Frontal cortex (tissue), 4 donors: ENCODE data around the gene TRIO. TPM values are rescaled to one million over a fixed set of nuclear protein-coding genes. Genes with fewer than 3 reads are reported as not detected.
"Not testable (repeated sequence)": the region's sequence is repeated elsewhere in the genome, so short reads cannot be mapped to it uniquely, and the experiment has no call there.

Source experiments
- DNase-seq, 2 donors: peaks; one replicate each; pipeline ENCODE4 v3.0.0; 2012; ENCODE audit warnings: low spot score in 2 of 2
- FAIRE-seq: peaks from 2 replicates; lab custom pipeline; 2012; peaks lifted over from hg19 to GRCh38; lab: Jason Lieb, UNC
- total RNA-seq: library from RNA; depleted of rRNA; stranded (reverse); fragments of >200 nt; gene quantifications from one replicate; pipeline ENCODE4 v1.2.3, GENCODE V29; 2014
- donor health status: control.
- donor health status: control.
- donor health status: control.

Gene TRIO
- total RNA-seq, 1 donor from 2014 or later: 310 TPM

DNA sequence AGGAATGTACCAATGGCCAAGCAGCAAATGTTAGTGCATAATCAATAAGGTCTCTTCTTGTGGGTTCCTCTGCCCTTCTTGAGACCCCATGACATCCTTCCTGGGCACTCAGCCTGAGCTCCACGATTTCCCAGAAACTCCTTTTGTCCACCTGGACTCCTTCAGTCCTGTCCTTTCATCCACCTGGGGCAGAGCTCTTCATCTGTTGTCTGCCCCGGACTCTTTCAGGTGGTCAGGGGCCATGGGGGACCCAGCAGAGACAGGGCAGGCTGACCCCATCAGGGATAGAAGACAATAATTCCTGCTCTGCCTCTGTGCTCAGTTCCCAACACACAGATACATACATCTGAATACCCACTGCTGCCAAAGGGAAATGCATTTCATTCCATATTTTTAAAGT is 379.6 kb downstream of the TRIO start:
- no peak for DNase-seq
- FAIRE-seq: no peak

DNA sequence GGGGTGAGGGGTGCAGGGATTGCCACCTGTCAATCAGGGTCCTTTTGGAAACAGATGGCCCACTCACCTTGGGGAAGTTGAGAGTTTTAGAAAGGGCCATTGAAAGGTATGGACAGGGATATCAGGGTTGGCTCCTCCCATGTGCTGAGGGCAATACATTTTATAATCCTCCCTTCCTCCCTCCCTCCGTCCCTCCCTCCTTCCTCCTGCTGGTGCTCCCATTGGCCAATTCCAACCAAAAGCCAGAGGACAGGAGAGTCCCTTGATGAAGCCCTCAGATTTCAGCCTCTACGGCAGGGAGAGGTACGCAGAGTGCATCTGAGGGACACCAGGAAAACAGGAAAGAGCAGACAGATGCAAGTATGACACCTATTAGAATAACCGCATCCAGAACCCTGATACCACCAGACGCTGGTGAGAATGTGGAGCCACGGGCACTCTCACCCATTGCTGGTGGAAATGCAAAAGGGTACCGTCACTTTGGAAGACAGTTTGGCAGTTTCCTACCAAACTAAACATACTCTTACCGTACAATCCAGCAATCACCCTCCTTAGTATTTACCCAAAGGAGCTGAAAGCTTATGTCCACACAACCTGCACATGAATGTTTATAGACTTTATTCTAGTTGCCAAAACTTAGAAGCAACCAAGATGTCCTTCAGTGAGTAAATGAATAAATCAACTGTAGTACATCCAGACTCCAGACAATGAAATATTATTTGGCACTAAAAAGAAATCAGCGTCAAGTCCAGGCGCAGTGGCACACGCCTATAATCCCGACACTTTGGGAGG is 380.3 kb downstream of the TRIO start:
- DNase-seq: no peak
- no peak for FAIRE-seq

DNA sequence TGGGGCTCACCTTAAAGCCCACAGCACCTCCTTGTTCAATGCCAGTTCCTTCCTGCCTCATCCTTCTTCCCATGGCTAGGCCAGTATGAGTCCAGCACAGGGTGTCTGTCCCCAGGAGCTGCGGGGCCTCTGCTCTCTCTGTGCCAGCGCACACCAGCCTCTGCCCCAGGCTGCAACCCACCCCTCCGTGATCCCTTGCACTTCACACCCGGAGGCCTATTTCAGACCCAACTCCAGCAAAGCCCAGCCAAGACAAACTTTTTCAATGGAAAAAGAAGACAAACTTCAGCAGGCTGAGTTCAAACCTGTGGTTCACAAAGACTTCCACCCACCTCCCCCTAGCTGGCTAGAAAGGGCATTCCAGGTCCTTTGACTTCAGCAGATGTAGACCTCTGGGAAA is 382.3 kb downstream of the TRIO start:
- FAIRE-seq (no peak), DNase-seq (no peak)

DNA sequence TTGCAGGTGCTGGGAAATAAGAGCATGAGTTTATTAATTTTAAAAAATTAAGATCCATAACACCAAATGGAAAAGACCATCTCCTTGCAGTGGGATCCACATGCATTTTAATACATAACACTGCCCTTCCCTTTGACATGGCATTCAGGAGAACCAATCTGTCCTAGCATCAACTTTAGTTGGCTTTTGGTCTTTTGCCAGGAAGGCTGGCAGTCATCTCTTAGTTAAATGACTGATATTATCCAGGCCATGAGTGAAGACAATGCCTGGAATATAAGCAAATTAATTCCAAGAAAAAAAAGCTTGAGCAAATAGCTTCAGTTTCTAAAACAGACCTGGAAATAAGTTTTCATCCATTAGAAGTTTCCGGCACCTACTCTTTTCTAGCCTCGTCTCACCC is 383.4 kb downstream of the TRIO start:
- DNase-seq (no peak), FAIRE-seq (no peak)

DNA sequence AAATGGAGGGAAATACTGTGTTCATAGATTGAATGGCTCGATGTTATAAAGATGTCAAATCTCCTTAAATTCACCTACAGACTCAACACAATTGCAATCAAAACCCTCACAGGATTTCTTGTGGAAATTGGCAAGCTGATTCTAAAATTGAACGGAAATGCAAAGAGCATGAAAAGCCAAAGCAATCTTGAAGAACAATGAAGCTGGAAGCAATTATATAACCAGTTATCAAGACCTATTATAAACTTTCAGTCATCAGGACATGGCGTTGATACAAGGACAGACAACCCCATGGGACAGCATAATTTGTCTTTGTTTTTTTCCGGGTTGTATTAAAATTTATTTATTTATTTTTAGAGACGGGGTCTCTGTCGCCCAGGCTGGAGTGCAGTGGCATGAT is 385.0 kb downstream of the TRIO start:
- no peak for FAIRE-seq
- DNase-seq: no peak

DNA sequence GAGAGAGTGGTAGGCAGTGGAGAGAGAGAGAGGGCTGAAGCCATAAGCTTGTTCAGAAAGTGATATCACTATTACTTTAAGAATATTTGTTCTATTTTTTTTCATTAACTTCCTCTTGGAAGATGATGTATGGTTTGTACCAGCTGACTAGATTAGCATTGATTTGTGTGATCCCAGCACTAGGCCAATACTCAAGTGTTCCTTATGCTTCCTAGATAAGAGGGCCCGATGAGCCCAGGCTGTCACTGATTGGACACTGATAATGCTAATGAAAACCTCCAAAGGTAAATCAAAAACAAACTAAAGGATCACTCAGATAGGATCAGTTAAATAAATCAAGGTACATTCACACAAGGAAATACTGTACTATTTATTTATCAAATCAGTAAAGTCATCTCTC is 385.8 kb downstream of the TRIO start:
- FAIRE-seq (no peak), DNase-seq (no peak)

DNA sequence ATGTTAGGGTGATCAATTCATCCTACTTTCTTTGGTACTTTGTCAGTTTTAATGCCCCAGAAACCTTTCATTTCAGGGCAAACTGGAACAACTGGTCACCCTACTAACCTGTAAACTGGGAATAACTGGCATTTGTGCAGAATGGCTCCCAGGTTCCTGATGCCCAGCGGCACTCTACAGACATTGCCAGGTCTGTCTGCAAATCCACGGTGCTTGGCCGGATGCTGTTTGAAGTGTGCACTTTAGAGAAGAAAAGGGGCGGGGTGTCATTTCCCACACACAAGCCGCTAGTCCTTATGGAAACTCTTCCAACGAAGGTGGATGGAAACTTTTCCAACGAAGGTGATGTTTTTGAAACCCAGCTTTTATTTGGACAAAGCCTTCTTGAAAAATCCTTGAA is 388.5 kb downstream of the TRIO start:
- DNase-seq: no peak
- no peak for FAIRE-seq

DNA sequence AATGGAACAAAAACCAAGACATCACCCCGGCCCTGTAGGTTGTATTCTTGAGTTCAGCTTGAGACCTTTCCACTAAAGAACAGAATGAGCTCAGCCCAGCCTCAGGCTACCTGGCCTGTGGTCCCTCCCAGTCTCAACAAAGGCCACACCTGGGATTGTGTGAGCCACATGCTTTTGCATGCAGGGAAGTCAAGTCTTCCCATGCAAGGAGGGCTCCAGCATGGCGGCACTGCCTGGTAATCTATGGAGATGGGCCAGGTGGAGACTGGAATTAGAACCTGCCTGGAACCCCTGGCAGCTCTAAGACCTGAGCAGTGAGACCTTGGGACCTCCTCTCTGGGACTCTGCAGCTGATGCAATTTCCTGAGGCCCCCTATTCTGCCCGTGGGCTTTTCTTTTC is 389.0 kb downstream of the TRIO start:
- DNase-seq: no peak
- FAIRE-seq: no peak

DNA sequence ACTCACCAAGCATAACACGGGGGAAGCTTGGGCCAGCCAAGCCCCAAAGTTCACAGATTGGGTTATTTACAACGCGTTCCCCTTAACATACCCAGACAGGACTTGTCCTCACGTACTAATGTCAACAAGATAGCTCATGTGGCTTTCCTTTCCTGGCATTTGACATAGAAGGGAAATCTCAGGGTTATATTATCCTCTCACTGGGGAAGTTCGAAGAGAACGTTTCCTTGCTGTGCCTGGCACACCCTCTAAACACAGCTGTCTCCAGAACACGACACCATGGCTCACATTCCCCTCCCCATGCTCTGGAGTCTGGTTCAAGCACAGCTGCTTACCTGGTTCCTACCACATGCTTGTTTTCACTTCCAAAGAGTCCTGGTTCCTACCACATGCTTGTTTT is 391.6 kb downstream of the TRIO start:
- DNase-seq (no peak), FAIRE-seq (no peak)

DNA sequence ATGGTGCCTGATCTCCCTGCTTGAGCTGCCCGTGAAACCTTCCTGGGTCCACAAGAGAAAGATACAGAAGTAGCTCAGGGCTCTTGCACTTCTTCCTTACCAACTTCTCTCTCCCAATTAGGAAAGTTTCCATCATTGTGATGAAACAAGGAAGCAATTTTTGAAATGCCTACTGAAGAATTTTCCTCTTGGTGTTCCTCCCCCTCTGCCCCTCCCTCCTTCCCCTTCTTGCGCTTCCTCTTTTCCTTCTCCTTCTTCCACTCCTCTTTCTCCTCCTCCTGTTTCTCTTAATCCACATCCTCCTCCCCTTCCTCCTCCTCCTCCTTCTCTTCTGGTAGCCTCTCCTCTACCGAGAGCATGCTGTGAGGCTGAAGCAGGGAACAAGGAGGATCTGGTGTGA is 402.2 kb downstream of the TRIO start:
- DNase-seq: no peak

DNA sequence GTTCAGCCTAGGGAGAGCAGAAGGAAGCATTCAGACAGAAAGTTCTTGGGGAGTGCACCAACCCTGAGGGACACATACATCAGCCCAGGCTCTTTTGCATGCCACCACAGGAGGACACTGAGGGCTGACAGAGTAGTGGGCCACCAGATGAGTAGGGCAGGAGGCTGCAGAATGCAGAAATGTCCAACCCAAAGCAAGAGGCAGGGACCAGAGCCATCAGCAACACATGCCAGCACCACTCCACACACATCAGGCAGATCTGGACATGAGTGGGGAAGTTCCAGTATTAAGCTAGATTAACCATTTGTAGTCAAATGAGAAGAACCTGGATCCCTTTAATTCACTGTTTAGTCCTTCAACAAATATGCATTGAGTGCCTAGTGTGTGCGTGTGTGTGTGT is 402.7 kb downstream of the TRIO start:
- FAIRE-seq (no peak), DNase-seq (no peak)

More for the DNA sequence above, 402.2 kb downstream of the TRIO start:
- no peak for FAIRE-seq

DNA sequence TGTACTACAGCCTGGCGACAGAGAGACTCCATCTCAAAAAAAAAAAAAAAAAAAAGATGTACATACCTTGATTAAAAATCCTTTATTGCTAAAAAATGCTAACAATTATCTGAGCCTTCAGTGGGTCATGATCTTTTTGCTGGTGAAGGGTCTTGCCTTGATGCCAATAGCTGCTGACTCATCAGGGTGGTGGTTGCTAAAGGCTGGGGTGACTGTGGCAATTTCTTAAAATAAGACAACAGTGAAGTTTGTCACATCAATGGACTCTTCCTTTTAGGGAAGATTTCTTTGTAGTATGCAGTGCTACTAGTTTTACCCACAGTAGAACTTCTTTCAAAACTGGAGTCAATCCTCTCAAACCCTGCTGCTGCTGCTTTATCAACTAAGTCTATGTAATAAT is 404.5 kb downstream of the TRIO start:
- FAIRE-seq: no peak
- DNase-seq: no peak

DNA sequence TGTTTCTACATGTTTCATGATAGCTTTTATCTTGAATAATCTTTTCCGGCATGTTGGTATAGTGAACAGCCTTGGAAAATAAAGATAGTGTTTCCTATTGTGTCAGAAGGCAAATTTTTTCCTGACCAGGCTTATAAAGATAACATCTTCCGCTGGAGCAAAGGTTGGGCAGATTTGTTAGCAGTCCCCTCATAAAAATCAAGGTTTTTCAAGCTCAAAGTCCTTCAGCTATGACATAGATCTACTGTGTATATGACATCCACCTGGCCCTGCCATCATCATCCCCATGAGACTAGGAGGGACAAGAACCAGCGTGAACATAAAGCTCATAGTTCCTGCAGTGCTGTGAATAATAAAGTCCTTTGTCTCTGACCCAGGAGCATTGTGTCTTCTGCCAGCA is 408.1 kb downstream of the TRIO start:
- FAIRE-seq: no peak

DNA sequence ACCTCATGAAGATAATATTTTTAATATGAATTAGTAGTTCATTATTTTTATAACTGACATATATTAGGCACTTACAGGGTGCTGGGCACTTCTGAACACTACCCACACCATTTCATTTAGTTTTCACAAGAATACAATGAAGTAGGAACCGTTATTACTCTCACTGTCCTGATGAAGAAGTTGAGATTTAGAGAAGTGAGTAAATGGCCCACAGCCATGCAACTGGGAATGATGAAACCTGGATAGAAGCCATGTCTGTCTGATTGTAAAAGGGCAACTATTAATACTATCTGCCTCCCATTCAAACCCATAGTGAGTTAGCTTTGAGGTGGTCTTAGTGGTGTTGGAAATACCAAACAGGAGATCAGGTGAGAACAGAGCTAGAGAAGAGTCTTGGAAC is 408.9 kb downstream of the TRIO start:
- DNase-seq (no peak), FAIRE-seq (no peak)

More for the DNA sequence above, 408.1 kb downstream of the TRIO start:
- no peak for DNase-seq

DNA sequence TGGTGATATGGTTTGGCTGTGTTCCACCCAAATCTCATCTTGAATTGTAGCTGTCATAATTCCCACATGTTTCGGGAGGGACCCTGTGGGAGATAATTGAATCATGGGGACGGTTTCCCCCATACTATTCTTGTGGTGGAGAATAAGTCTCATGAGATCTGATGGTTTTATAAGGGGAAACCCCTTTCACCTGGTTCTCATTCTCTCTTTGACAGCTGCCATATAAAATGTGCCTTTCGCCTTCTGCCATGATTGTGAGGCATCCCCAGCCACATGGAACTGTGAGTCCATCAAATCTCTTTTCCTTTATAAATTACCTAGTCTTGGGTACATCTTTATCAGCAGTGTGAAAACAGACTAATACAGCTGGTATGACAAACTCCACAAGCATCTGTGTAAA is 411.1 kb downstream of the TRIO start:
- FAIRE-seq, DNase-seq: not testable (repeated sequence)

DNA sequence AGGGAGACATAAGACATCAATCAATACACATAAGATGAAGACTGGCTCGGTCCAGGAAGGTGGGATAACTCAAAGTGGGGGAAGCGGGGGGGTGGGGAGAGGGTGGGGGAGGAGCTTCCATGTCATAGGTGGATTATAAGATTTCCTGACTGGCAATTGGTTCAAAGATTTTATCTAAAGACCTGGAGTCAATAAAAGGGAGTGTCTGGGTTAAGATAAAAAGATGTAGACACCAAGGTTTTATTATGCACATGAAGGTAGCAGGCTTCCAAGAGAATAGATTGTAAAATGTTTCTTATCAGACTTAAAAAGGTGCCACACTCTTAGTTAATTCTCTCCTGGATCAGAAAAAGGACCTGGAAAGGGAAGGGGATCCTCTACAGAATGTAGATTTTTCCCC is 412.9 kb downstream of the TRIO start:
- FAIRE-seq (no peak), DNase-seq (no peak)

DNA sequence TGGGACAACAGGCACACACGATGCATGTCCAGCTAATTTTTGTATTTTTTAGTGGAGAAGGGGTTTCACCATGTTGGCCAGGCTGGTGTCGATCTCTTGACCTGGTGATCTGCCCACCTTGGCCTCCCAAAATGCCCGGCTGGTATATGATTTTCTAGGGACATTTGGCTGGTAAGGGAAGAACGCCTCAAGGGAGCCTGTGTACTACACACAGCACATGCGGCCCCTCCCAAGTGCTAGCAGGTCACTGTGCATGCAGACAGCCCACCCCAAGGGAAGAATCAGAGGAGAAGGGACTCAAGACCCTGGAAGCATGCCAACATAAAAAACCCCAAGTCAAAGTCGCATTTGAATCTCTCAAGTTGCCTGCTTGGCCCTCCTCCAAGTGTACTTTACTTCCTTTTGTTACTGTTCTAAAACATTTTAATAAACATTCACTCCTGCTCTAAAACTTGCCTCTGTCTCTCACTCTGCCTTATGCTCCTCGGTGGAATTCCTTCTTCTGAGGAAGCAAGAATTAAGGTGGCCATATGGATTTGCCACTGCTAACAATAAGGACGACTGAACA is 414.1 kb downstream of the TRIO start:
- no peak for FAIRE-seq
- no peak for DNase-seq

DNA sequence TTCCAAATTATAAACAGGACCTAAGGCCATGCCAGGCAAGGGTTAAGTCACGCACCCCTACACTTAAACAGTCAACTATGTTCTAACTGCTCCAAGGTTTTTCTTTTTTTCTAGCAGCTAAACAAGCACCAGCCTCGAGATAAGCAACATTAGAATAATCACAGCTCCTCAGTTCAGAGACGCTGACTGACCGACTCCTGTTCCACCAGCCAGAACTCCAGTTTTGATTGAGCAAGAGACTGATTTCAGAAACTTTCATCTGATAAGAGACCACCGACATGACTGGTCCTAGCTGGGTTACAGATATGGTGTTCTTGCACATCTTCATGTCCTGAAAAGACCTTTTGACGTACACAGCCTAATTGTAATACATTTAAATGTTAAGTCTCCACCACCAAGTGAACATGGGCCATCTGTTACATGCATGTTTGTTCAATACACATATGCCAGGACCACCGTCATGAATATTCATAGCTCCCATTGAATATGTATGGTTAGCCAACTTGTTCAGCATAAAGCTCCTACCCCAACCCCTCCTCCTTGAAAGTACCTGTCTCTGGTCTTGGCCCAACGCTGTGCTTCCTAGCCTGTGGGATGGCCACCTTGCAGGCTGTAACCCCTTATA is 414.8 kb downstream of the TRIO start:
- FAIRE-seq (no peak), DNase-seq (no peak)
